Neural progenitor cell (in vitro differentiated cells): ENCODE measurements around the gene PITPNM3. TPM values are rescaled to one million over a fixed set of nuclear protein-coding genes. Genes with fewer than 3 reads are reported as not detected.

Experiments used
- DNase-seq: peaks from one replicate; pipeline ENCODE4 v3.0.0-alpha.2; 2016; ENCODE audit warnings: low spot score
- H2AFZ ChIP-seq: fragments of 200-600 bp; sonication (generic); replicated peaks from 2 replicates; pipeline ENCODE4 v1.6.1; 2016; ENCODE audit warnings: antibody characterized with exemption
- H3F3A ChIP-seq: fragments of 200-600 bp; sonication (generic); 2 replicates; pipeline ENCODE4 v1.6.1; 2016; ENCODE audit warnings: antibody characterized with exemption, low read depth
- H3K27ac ChIP-seq: fragments of 200-600 bp; sonication (generic); 2 replicates; pipeline ENCODE4 v1.5.1; 2016; ENCODE audit warnings: mild to moderate bottlenecking
- H3K27me3 ChIP-seq: fragments of 200-600 bp; sonication (generic); 2 replicates; pipeline ENCODE4 v1.6.1; 2016; ENCODE audit warnings: mild to moderate bottlenecking, moderate library complexity
- H3K36me3 ChIP-seq: fragments of 200-600 bp; sonication (generic); 2 replicates; pipeline ENCODE4 v1.5.1; 2016
- H3K4me1 ChIP-seq: fragments of 200-600 bp; sonication (generic); 2 replicates; pipeline ENCODE4 v1.6.1; 2016; ENCODE audit warnings: mixed run types
- H3K4me2 ChIP-seq: fragments of 200-600 bp; sonication (generic); 2 replicates; pipeline ENCODE4 v1.6.1; 2016
- H3K4me3 ChIP-seq: fragments of 200-600 bp; sonication (generic); 2 replicates; pipeline ENCODE4 v1.5.1; 2016
- H3K79me2 ChIP-seq: fragments of 200-600 bp; sonication (generic); 2 replicates; pipeline ENCODE4 v1.6.1; 2016; ENCODE audit warnings: low read depth
- H3K9ac ChIP-seq: fragments of 200-600 bp; sonication (generic); 2 replicates; pipeline ENCODE4 v1.6.1; 2016
- H3K9me3 ChIP-seq: fragments of 200-600 bp; sonication (generic); 2 replicates; pipeline ENCODE4 v1.5.1; 2016; ENCODE audit warnings: low read depth
- H4K20me1 ChIP-seq: fragments of 200-600 bp; sonication (generic); 2 replicates; pipeline ENCODE4 v1.6.1; 2016; ENCODE audit warnings: low read depth
- H3K27ac Mint-ChIP-seq: 3 replicates; pipeline ENCODE4 v1.8.0; 2021; ENCODE audit warnings: mixed read lengths
- H3K27me3 Mint-ChIP-seq: 2 replicates; pipeline ENCODE4 v1.8.0; 2022; ENCODE audit warnings: low read depth, mild to moderate bottlenecking, inconsistent platforms, moderate library complexity, mixed read lengths; ENCODE audit not compliant: insufficient read depth
- H3K36me3 Mint-ChIP-seq: 3 replicates; pipeline ENCODE4 v1.8.0; 2021; ENCODE audit warnings: mixed read lengths
- H3K4me1 Mint-ChIP-seq: 3 replicates; pipeline ENCODE4 v1.8.0; 2021; ENCODE audit warnings: mixed read lengths
- H3K4me3 Mint-ChIP-seq: 3 replicates; pipeline ENCODE4 v1.8.0; 2021; ENCODE audit warnings: mild to moderate bottlenecking, moderate library complexity, mixed read lengths
- H3K9me3 Mint-ChIP-seq: 3 replicates; pipeline ENCODE4 v1.8.0; 2020; ENCODE audit warnings: mixed read lengths
- CTCF ChIP-seq: fragments of 200-600 bp; sonication (generic); IDR thresholded peaks from 2 replicates; pipeline ENCODE4 v1.5.1; 2017; ENCODE audit warnings: antibody characterized with exemption, mild to moderate bottlenecking
- EZH2 ChIP-seq: fragments of 200-600 bp; sonication (generic); IDR thresholded peaks from 2 replicates; pipeline ENCODE4 v1.6.1; 2017; ENCODE audit warnings: antibody characterized with exemption, mild to moderate bottlenecking, moderate library complexity
- EZH2phosphoT487 ChIP-seq: fragments of 200-600 bp; sonication (generic); IDR thresholded peaks from 2 replicates; pipeline ENCODE4 v1.6.1; 2017; ENCODE audit warnings: antibody characterized with exemption
- total RNA-seq: library from RNA; depleted of rRNA; stranded (reverse); fragments of >200 nt; gene quantifications from 2 replicates; pipeline ENCODE4 v1.2.3, GENCODE V29; 2015; ENCODE audit warnings: low replicate concordance

The PITPNM3 gene
- total RNA-seq, 1 donor from 2014 or later = 2.8 TPM

DNA sequence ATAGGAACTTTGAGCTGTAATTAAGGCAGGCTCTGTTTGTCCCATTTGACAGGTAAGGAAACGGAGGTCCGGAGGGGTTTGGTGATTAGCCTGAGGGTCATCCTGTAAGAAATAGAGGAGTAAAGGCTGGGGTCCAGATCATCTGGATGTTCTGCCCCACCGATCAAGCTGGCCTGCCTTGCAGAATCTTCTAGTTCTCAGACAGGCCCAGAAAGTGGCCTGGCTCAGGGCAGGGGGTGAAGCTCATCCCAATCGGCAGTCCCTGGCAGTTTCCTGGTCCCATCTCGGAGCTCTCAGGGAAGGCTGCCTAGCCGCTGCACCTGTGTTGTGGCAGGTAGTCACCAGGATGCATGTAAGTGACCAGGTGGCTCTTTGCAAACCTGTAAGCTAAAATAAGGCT, 107.9 kb downstream of the PITPNM3 start:
- no peak overlapping the region for H3K27ac Mint-ChIP-seq

DNA sequence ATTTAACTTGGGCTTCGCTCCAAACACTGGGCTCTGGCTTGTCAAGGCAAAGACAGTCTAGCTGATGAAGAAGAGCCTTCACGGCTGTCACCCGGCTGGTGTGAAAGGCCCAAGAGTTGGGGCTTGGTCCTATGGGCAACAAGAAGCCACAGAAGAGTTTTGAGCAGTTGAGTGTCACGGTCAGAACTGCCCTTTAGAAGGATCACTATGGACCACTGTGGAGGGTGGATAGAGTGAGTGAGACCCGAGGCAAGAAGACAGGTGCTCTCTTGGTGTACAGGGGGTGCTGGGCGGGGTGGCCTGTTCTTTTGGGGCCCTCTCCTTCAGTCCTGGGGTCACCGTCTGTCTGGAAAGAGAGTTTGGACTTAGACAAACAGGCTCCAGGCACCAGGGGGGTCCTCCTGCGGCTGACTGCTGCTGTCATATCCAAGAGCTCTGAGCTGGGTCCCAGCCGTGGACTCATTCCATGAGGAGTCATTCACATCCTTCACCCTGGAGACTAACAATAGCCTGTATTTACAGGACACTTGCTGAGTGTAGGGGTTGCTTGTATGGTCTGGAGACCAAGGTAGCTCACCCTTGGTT, 109.7 kb downstream of the PITPNM3 start:
- H3K4me3 ChIP-seq = peak overlapping the region; percentile 79
- H3K4me1 Mint-ChIP-seq = peaks cover 49% of the 10 kb centered on the region
- peaks cover 37% of the 10 kb centered on the region for H3K79me2 ChIP-seq
- peaks cover 2% of the 10 kb centered on the region for H3K9me3 Mint-ChIP-seq
- TF ChIP-seq EZH2 (no peak), CTCF (no peak), EZH2phosphoT487 (no peak)
- H3K36me3 Mint-ChIP-seq = peaks cover 30% of the 10 kb centered on the region
- no peak overlapping the region for H2AFZ ChIP-seq
- H3K4me1 ChIP-seq = peaks cover 13% of the 10 kb centered on the region
- H3K4me2 ChIP-seq = peak overlapping the region; percentile 86
- H3K9me3 ChIP-seq = no peaks in the 10 kb centered on the region
- no peak overlapping the region for H3K27ac ChIP-seq
- peak overlapping the region; percentile 27 for H3K4me3 Mint-ChIP-seq
- H3F3A ChIP-seq = peaks cover 46% of the 10 kb centered on the region
- no peaks in the 10 kb centered on the region for H3K36me3 ChIP-seq
- no peak overlapping the region for H3K27ac Mint-ChIP-seq
- no peaks in the 10 kb centered on the region for H3K27me3 ChIP-seq
- peaks cover 11% of the 10 kb centered on the region for H3K27me3 Mint-ChIP-seq
- peaks cover 22% of the 10 kb centered on the region for H4K20me1 ChIP-seq
- no peak overlapping the region for H3K9ac ChIP-seq
- DNase-seq = no peak

More for the DNA sequence above, 107.9 kb downstream of the PITPNM3 start:
- no peak overlapping the region for H3K9ac ChIP-seq
- Mint-ChIP-seq H3K27me3 (peaks cover 11% of the 10 kb centered on the region), H3K36me3 (peaks cover 30% of the 10 kb centered on the region), H3K4me1 (peaks cover 56% of the 10 kb centered on the region), H3K4me3 (no peak overlapping the region), H3K9me3 (no peaks in the 10 kb centered on the region)
- H3K36me3 ChIP-seq = no peaks in the 10 kb centered on the region
- H3K4me2 ChIP-seq = no peak overlapping the region
- no peaks in the 10 kb centered on the region for H3K27me3 ChIP-seq
- peaks cover 29% of the 10 kb centered on the region for H3K4me1 ChIP-seq
- no peak overlapping the region for H3K4me3 ChIP-seq
- H3F3A ChIP-seq = peaks cover 53% of the 10 kb centered on the region
- H2AFZ ChIP-seq = no peak overlapping the region
- peaks cover 37% of the 10 kb centered on the region for H3K79me2 ChIP-seq
- TF ChIP-seq CTCF (no peak), EZH2phosphoT487 (no peak), EZH2 (no peak)
- no peaks in the 10 kb centered on the region for H3K9me3 ChIP-seq
- DNase-seq = no peak
- peaks cover 22% of the 10 kb centered on the region for H4K20me1 ChIP-seq
- no peak overlapping the region for H3K27ac ChIP-seq

DNA sequence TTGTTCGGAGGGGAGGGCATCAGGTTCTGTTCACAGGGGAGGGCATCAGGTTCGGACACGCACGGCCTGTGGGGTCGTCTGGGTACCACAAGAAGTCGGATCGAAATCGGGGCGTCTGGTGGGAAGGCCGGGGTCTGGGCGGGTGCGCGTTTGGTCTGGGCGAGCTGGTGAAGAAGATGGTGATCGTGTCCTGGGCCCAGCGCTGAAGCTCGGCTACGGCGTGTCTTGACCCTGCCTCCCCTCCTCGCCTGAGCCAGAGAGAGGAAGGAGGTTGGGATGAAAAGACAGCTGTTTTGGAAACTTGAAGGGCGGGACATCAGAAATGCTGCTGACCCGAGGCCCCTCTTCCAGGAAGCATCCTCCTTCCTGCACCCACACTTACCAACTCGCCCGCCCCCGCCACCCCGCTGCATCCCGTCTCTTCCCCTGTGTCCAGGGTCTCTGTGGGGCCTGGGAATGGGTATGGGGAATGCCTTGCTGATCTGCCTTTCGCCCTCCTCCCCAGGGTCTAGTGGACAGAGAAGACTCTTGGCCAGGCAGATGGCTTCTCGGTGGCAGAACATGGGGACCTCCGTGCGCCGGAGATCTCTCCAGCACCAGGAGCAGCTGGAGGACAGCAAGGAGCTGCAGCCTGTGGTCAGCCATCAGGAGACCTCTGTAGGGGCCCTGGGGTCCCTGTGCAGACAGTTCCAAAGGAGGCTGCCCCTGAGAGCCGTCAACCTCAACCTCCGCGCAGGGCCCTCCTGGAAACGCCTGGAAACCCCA, 111.6 kb downstream of the PITPNM3 start:
- Histone ChIP-seq H3K9me3 (no peaks in the 10 kb centered on the region), H3K4me3 (peak overlapping the region; percentile 79), H3K36me3 (no peaks in the 10 kb centered on the region), H3K27me3 (no peaks in the 10 kb centered on the region), H3K27ac (no peak overlapping the region), H3K4me1 (peaks cover 29% of the 10 kb centered on the region), H3K79me2 (peaks cover 37% of the 10 kb centered on the region), H2AFZ (no peak overlapping the region), H3K4me2 (peak overlapping the region; percentile 86), H3K9ac (peak overlapping the region; percentile 64), H4K20me1 (peaks cover 18% of the 10 kb centered on the region), H3F3A (peaks cover 38% of the 10 kb centered on the region)
- H3K27ac Mint-ChIP-seq = peak overlapping the region; percentile 95
- H3K27me3 Mint-ChIP-seq = peaks cover 12% of the 10 kb centered on the region
- H3K4me1 Mint-ChIP-seq = peaks cover 49% of the 10 kb centered on the region
- peaks cover 24% of the 10 kb centered on the region for H3K36me3 Mint-ChIP-seq
- H3K4me3 Mint-ChIP-seq = peak overlapping the region; percentile 98
- DNase-seq = peak; percentile 44
- H3K9me3 Mint-ChIP-seq = peaks cover 6% of the 10 kb centered on the region
- TF ChIP-seq CTCF (no peak), EZH2 (no peak), EZH2phosphoT487 (no peak)
